GM12874 (cell line): ENCODE results near the gene INHA.

Experiments
- CTCF ChIP-seq: IDR thresholded peaks from 2 replicates; pipeline ENCODE4 v1.5.1; 2011; ENCODE audit warnings: low read depth, mild to moderate bottlenecking, control low read depth, low read length, moderate library complexity; ENCODE audit not compliant: insufficient read depth

The INHA gene

GRCh38 chr2:219592736-219593135 is 20.6 kb downstream of the INHA start:
- TF ChIP-seq CTCF = no peak

GRCh38 chr2:219593154-219593553 is 21.0 kb downstream of the INHA start:
- TF ChIP-seq CTCF = no peak

- TF ChIP-seq CTCF = no peak
Measured at GRCh38 chr2:219595256-219595655, 23.1 kb downstream of the INHA start.

GRCh38 chr2:219596954-219597551 is 24.9 kb downstream of the INHA start:
- no peak for TF ChIP-seq CTCF

- no peak for TF ChIP-seq CTCF
Measured at GRCh38 chr2:219597552-219598307, 25.6 kb downstream of the INHA start, which contains the start of gene STK11IP. Gene STK11IP, plus strand, starts transcription at chr2:219597857. Its CDS starts 263 bp downstream, at chr2:219598120.

- TF ChIP-seq CTCF = no peak
Measured at GRCh38 chr2:219598308-219599078, 26.4 kb downstream of the INHA start.

GRCh38 chr2:219603771-219604170 is 31.7 kb downstream of the INHA start:
- TF ChIP-seq CTCF = no peak
